T-helper 2 cell treated with Interferon-gamma antibody and Interleukin-4, amounts not matched to agents 100 ng/mL and 5 ng/mL, for 36 hours (primary cell): ENCODE data around the gene MRI1. TPM values are rescaled to one million over a fixed set of nuclear protein-coding genes. Genes with fewer than 3 reads are reported as not detected.
"Not testable (repeated sequence)": the region's sequence is repeated elsewhere in the genome, so short reads cannot be mapped to it uniquely, and the experiment has no call there.

Experiments used
- intact Hi-C: fragments of 100-400 bp; cut with micrococcal nuclease; formaldehyde crosslinking; loops from one replicate; pipeline ENCODE4 v1.15.1; 2023
- total RNA-seq: library from RNA; stranded (reverse); gene quantifications from 2 replicates; pipeline ENCODE4 v1.2.3, GENCODE V29; 2022

MRI1 gene
- total RNA-seq, 1 donor from 2014 or later, result 45.9 TPM

- intact Hi-C loops, result no loop called here
Measured at GRCh38 chr19:13788991-13789390, 24.7 kb downstream of the MRI1 start.

- intact Hi-C loops, result no loop called here
Measured at GRCh38 chr19:13790354-13790753, 26.0 kb downstream of the MRI1 start.

DNA sequence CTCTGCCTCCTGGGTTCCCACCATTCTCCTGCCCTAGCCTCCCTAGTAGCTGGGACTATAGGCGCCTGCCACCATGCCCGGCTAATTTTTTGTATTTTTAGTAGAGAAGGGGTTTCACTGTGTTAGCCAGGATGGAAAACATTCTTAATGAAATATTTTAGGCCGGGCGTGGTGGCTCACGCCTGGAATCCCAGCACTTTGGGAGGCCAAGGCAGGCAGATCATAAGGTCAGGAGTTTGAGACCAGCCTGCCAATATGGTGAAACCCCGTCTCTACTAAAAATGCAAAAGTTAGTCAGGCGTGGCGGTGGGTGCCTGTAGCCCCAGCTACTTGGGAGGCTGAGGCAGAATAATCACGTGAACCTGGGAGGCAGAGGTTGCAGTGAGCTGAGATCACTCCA, 29.0 kb downstream of the MRI1 start:
- intact Hi-C loops, result not testable (repeated sequence)

- intact Hi-C loops, result loop anchor here (2.0 kb wide), 2 partner anchors 44 to 52 kb away; no protein-coding TSS in a partner anchor
Measured at GRCh38 chr19:13794398-13794756, 30.1 kb downstream of the MRI1 start.

- intact Hi-C loops, result loop anchor here (1.0 to 5.0 kb wide), 4 partner anchors 21 to 643 kb away; partner anchors contain the start of genes C19orf53, IER2 and STX10
Measured at GRCh38 chr19:13794757-13795589, 30.7 kb downstream of the MRI1 start, which contains the start of gene ZSWIM4. Gene ZSWIM4, plus strand, starts transcription at chr19:13795443. Its CDS starts 206 bp downstream, at chr19:13795649.

GRCh38 chr19:13795595-13796300, 31.4 kb downstream of the MRI1 start:
- intact Hi-C loops, result loop anchor here (1.0 to 5.0 kb wide), 4 partner anchors 21 to 643 kb away; partner anchors contain the start of genes C19orf53, IER2 and STX10

DNA sequence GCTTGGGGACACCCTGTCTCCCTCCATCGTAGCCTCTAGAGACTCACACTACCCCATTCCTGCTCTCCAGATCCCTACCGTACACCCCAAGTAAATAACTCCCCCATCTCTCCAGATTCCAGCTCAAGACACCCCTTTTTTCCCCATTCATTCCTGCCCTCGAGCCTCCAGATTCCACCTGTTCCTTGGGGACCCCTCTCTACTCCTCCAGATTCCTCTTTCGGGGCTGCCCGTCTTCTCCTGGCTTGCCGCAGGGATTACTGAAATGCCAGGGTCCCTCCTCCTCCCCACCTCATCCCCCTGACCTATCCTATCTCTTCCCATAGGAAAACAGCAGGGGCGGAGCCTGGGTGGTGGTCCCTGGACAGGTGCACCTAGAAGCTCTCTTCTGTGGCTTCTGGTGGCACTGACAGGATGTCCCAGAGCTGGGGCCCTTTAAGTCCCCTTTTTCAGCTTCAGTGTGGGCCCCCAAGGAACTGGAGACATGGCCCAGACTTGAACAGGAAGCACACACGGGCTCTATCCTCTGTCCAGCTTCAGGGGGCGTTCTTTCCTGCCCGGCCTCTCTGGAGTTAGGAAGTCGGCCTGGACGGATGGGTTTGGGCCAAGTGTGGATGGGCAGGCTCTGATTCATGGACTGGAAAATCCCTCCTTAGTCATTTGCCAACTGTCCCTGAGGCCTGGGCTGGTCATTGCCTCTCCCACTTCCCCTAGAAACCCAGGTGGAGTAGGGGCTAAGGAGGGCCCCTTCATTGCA, 32.2 kb downstream of the MRI1 start:
- intact Hi-C loops, result loop anchor here (5.0 kb wide), 1 partner anchor 644 kb away; the partner anchor contains the start of genes IER2 and STX10

GRCh38 chr19:13797058-13797440, 32.7 kb downstream of the MRI1 start:
- intact Hi-C loops, result loop anchor here (5.0 kb wide), 1 partner anchor 645 kb away; the partner anchor contains the start of genes IER2 and STX10

GRCh38 chr19:13797870-13798269, 33.5 kb downstream of the MRI1 start:
- intact Hi-C loops, result loop anchor here (5.0 kb wide), 1 partner anchor 646 kb away; the partner anchor contains the start of genes IER2 and STX10

- intact Hi-C loops, result loop anchor here (5.0 kb wide), 1 partner anchor 647 kb away; the partner anchor contains the start of genes IER2 and STX10
Measured at GRCh38 chr19:13799669-13800068, 35.3 kb downstream of the MRI1 start.

- intact Hi-C loops, result no loop called here
Measured at GRCh38 chr19:13803038-13803437, 38.7 kb downstream of the MRI1 start.

DNA sequence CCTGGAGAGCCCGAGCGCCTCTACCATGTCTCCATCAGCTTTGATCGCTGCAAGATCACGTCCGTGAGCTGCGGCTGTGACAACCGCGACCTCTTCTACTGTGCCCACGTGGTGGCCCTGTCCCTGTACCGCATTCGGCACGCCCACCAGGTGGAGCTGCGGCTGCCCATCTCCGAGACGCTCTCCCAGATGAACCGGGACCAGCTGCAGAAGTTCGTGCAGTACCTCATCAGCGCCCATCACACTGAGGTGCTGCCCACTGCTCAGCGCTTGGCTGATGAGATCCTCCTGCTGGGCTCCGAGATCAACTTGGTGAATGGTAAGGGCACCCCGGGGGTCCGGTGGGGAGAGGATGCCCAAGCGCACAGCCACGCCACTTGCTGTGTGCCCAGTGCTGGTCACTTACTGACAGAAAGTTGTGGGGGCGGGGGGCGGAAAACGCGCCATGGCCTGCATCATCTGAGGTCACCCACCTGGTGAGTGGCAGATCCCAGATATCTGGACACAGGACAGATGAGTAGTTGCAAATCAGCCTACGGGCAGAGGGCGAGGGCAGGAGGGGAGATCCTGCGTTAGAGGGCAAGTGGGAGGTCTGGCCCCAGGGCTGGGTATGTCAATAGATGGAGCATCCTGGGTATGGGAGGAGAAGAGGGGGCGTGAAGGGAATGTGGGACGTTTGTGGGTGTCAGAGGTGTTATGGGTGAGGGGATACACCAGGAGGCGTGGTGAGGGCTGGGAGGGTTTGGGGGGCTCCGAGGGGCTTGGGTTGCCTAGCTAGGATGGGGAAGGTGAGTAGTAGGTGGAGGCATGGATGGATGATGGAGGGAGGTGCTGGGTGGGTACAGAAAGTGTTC, 40.7 kb downstream of the MRI1 start:
- intact Hi-C loops, result no loop called here

GRCh38 chr19:13806728-13807127, 42.4 kb downstream of the MRI1 start:
- intact Hi-C loops, result no loop called here

DNA sequence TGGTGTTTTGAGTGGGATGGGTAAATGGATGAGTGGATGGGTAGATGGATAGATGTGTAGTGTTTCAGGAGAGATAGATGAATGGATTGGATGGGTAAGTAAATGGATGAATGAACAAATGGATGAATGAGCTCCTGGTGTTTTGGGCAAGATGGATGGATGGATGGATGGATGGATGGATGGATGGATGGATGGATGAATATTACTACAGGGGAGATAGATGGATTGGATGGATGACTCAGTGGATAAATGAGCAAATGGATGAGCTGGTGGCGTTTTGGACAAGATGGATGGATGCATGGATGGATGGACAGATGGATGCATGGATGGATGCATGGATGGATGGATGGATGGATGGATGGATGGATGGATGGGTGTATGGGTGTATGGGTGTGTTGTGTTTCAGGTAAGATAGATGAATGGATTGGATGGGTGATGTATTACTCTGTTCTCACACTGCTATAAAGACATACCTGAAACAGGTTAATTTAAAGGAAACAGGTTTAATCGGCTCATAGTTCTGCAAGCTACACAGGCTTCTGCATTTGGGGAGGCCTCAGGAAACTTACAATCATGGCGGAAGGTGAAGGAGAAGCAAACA, 43.2 kb downstream of the MRI1 start:
- intact Hi-C loops, result no loop called here

- intact Hi-C loops, result no loop called here
Measured at GRCh38 chr19:13808856-13809255, 44.5 kb downstream of the MRI1 start.

DNA sequence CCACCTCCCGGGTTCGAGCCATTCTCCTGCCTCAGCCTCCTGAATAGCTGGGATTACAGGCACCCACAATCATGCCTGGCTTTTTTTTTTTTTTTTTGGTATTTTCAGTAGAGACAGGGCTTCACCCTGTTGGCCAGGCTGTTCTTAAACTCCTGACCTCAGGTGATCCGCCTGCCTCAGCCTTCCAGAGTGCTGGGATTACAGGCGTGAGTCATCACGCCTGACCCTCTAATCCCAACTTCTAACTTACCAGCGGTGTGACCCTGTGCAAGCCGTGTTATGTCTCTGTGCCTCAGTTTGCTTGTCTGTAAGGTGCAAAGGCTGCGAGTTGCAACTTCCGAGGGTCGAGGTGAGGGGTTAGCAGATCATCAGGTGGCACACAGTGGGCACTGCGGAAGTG, 48.2 kb downstream of the MRI1 start:
- intact Hi-C loops, result no loop called here

DNA sequence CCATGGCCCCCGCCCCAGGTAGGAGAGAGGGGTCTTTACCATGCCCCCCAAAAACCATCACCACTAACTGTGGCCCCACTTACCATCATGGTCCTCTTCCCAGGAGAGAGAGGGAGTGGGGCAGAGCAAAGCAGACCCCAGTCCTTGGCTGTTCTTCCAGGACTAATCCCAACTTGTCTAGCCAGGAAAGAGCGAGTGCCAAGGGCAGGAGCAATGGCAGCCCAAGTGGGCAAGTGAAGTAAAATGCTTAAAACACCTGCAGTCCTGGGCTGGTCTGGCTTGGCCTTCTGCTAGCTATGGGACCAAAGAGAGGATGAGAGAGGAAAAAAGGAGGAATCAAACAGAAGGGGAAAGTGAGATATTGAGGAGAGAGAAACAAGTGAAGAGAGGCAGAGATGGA, 48.8 kb downstream of the MRI1 start:
- intact Hi-C loops, result no loop called here

- intact Hi-C loops, result no loop called here
Measured at GRCh38 chr19:13814550-13814949, 50.2 kb downstream of the MRI1 start.

DNA sequence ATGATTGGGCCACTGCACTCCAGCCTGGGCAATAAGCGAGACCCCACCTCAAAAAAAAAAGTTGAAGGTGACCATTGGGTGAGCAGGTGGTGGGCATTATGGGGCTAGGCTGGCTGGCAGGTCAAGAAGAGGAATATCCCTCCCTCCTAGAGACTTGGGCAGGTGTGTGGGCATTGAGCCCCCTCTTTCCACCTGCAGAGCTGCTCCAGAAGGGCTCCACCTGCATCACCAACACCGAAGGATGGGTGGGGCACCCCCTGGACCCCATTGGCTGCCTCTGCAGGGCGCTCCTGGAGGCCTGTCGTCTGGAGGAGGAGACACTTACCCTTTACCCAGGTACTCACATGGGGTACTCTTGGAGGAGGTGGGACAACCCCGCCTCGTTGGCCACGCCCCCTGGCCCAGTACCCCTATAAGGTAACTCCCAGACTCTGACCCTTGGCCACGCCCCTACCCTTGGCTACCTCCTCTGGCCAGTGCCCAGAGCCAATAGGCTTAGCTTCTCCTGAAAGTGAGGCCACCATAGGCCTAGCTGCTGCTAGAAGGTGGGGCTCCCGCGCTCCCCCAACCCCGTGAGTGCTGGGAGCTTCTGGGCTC, 52.8 kb downstream of the MRI1 start:
- intact Hi-C loops, result no loop called here
